Liver (tissue), 9 donors: ENCODE data around the gene PAIP2B. TPM values are rescaled to one million over a fixed set of nuclear protein-coding genes. Genes with fewer than 3 reads are reported as not detected.
"Not testable (repeated sequence)": the region's sequence is repeated elsewhere in the genome, so short reads cannot be mapped to it uniquely, and the experiment has no call there.

Source experiments
- DNase-seq: peaks from one replicate; pipeline ENCODE4 v3.0.0-alpha.2; 2017; ENCODE audit warnings: low spot score
- H3K27ac ChIP-seq, 2 donors: one replicate each; pipeline ENCODE4 v1.7.0; 2013; ENCODE audit warnings: inconsistent platforms in 2 of 2, low read length in 2 of 2, control low read depth in 1 of 2, low read depth in 1 of 2, mild to moderate bottlenecking in 1 of 2
- H3K27me3 ChIP-seq, 4 donors: one replicate each; pipeline versions ENCODE4 v1.6.1 to v1.7.0; 2013; ENCODE audit warnings: low read length in 3 of 4, inconsistent platforms in 1 of 4, mild to moderate bottlenecking in 1 of 4, moderate library complexity in 1 of 4; ENCODE audit not compliant: control insufficient read depth in 4 of 4, insufficient read depth in 4 of 4
- H3K36me3 ChIP-seq, 4 donors: one replicate each; pipeline versions ENCODE4 v1.6.1 to v1.7.0; 2013; ENCODE audit warnings: low read length in 3 of 4, mild to moderate bottlenecking in 3 of 4, low read depth in 1 of 4, moderate library complexity in 1 of 4; ENCODE audit not compliant: control insufficient read depth in 4 of 4, insufficient read depth in 3 of 4
- H3K4me1 ChIP-seq, 4 donors: one replicate each; pipeline versions ENCODE4 v1.6.1 to v1.7.0; 2013; ENCODE audit warnings: low read length in 3 of 4, mild to moderate bottlenecking in 3 of 4, moderate library complexity in 1 of 4; ENCODE audit not compliant: control insufficient read depth in 4 of 4, insufficient read depth in 4 of 4
- H3K4me3 ChIP-seq, 3 donors: one replicate each; pipeline versions ENCODE4 v1.6.1 to v1.7.0; 2013; ENCODE audit warnings: low read length in 3 of 3, control low read depth in 1 of 3, low read depth in 1 of 3, mild to moderate bottlenecking in 1 of 3
- H3K9ac ChIP-seq, 2 donors: one replicate each; pipeline ENCODE4 v1.7.0; 2013; ENCODE audit warnings: low read length in 2 of 2, mild to moderate bottlenecking in 2 of 2, moderate library complexity in 2 of 2, control low read depth in 1 of 2, low read depth in 1 of 2
- H3K9me3 ChIP-seq, 4 donors: one replicate each; pipeline versions ENCODE4 v1.6.1 to v1.7.0; 2013; ENCODE audit warnings: low read length in 3 of 4; ENCODE audit not compliant: control insufficient read depth in 4 of 4
- ATF3 ChIP-seq: IDR thresholded peaks from 2 replicates; pipeline ENCODE4 v1.6.1; 2016; ENCODE audit warnings: antibody characterized with exemption
- CTCF ChIP-seq: fragments of 150-350 bp; IDR thresholded peaks from 2 replicates; pipeline ENCODE4 v1.5.1; 2017; ENCODE audit warnings: improper control_type of control experiment, low read depth, low read length; ENCODE audit not compliant: missing input control
- EGR1 ChIP-seq, 2 donors: IDR thresholded peaks; 2 replicates each; pipeline ENCODE4 v1.6.1; 2016 to 2018; ENCODE audit warnings: antibody characterized with exemption in 2 of 2, low read depth in 2 of 2
- FOXA1 ChIP-seq: IDR thresholded peaks from 2 replicates; pipeline ENCODE4 v1.6.1; 2016; ENCODE audit warnings: antibody characterized with exemption
- FOXA2 ChIP-seq: IDR thresholded peaks from 2 replicates; pipeline ENCODE4 v1.6.1; 2016; ENCODE audit warnings: antibody characterized with exemption
- GABPA ChIP-seq, 2 donors: IDR thresholded peaks in 1 of 2; conservative IDR thresholded peaks in 1 of 2; 2 replicates each; pipeline ENCODE4 v1.6.1; 2016; ENCODE audit warnings: antibody characterized with exemption in 2 of 2, mild to moderate bottlenecking in 1 of 2, moderate library complexity in 1 of 2
- HNF4A ChIP-seq, 2 donors: conservative IDR thresholded peaks; 2 replicates each; pipeline ENCODE4 v1.6.1; 2016; ENCODE audit warnings: antibody characterized with exemption in 2 of 2, mild to moderate bottlenecking in 2 of 2
- HNF4G ChIP-seq: IDR thresholded peaks from 2 replicates; pipeline ENCODE4 v1.6.1; 2016; ENCODE audit warnings: antibody characterized with exemption
- JUND ChIP-seq, 2 donors: IDR thresholded peaks; 2 replicates each; pipeline ENCODE4 v1.6.1; 2016; ENCODE audit warnings: antibody characterized with exemption in 2 of 2
- MAX ChIP-seq: IDR thresholded peaks from 2 replicates; pipeline ENCODE4 v1.6.1; 2016; ENCODE audit warnings: antibody characterized with exemption
- NR2F2 ChIP-seq: IDR thresholded peaks from 2 replicates; pipeline ENCODE4 v1.6.1; 2016; ENCODE audit warnings: antibody characterized with exemption
- RAD21 ChIP-seq, 2 donors: IDR thresholded peaks; 2 replicates each; pipeline ENCODE4 v1.6.1; 2016; ENCODE audit warnings: antibody characterized with exemption in 2 of 2, mild to moderate bottlenecking in 2 of 2
- REST ChIP-seq: IDR thresholded peaks from 2 replicates; pipeline ENCODE4 v1.6.1; 2016; ENCODE audit warnings: antibody characterized with exemption, mild to moderate bottlenecking
- RXRA ChIP-seq, 2 donors: IDR thresholded peaks; 2 replicates each; pipeline ENCODE4 v1.6.1; 2017 to 2018; ENCODE audit warnings: antibody characterized with exemption in 2 of 2, mild to moderate bottlenecking in 1 of 2
- SP1 ChIP-seq: IDR thresholded peaks from 2 replicates; pipeline ENCODE4 v1.6.1; 2018; ENCODE audit warnings: antibody characterized with exemption, mild to moderate bottlenecking
- TAF1 ChIP-seq: conservative IDR thresholded peaks from 2 replicates; pipeline ENCODE4 v1.6.1; 2016; ENCODE audit warnings: antibody characterized with exemption, mild to moderate bottlenecking
- YY1 ChIP-seq: IDR thresholded peaks from 2 replicates; pipeline ENCODE4 v1.6.1; 2016; ENCODE audit warnings: antibody characterized with exemption, mild to moderate bottlenecking
- ZBTB33 ChIP-seq: IDR thresholded peaks from 2 replicates; pipeline ENCODE4 v1.6.1; 2016; ENCODE audit warnings: antibody characterized with exemption
- WGBS: extraction: QIAGEN DNeasy Blood & Tissue Kit; methylation state at CpG from one replicate; pipeline ENCODE4 v1.1.7; 2013; 5-methylcytosine and 5-hydroxymethylcytosine counted together
- polyA plus RNA-seq, 2 donors: library from polyadenylated mRNA; stranded (reverse) in 1 of 2; unstranded in 1 of 2; fragments of 200-250 nt in 1 of 2; fragments of >200 nt in 1 of 2; fragmentation: Nextera tagmentation in 1 of 2; extraction: Ambion mirVana in 1 of 2; gene quantifications; one replicate each; pipeline versions ENCODE4 v1.2.1 to v1.2.3, GENCODE V29; 2013 to 2015
- total RNA-seq, 2 donors: library from RNA; depleted of rRNA; stranded (reverse); fragments of >200 nt; gene quantifications; one replicate each; pipeline ENCODE4 v1.2.3, GENCODE V29; 2014
- donor health status: healthy.
- donor health status: healthy.
- donor health status: healthy.
- donor health status: healthy.
- donor health status: healthy.

Gene PAIP2B
- total and polyA plus RNA-seq, 4 donors: 4.8 to 28.6 (median 10.6) TPM

- TF ChIP-seq TAF1 (no peak), ATF3 (no peak), EGR1 (IDR thresholded peaks at IDR 0.05; ENCODE audit: low read depth in 2 of 2) (no peak), MAX (no peak), JUND (IDR thresholded peaks at IDR 0.05) (no peak), CTCF (no peak), FOXA1 (no peak), RAD21 (IDR thresholded peaks at IDR 0.05) (no peak), RXRA (IDR thresholded peaks at IDR 0.05) (no peak), HNF4A (conservative IDR thresholded peaks at IDR 0.05) (no peak), YY1 (no peak), REST (no peak), HNF4G (no peak), SP1 (no peak), FOXA2 (no peak), ZBTB33 (no peak), NR2F2 (no peak), GABPA (IDR thresholded peaks at IDR 0.05 in 1 of 2, conservative IDR thresholded peaks at IDR 0.05 in 1 of 2) (no peak)
- Histone ChIP-seq H3K9ac (no peak overlapping the region), H3K9me3 (no peaks in the 10 kb centered on the region), H3K4me1 (no peaks in the 10 kb centered on the region), H3K36me3 (no peaks in the 10 kb centered on the region), H3K4me3 (no peak overlapping the region), H3K27me3 (no peaks in the 10 kb centered on the region), H3K27ac (no peak overlapping the region)
- DNase-seq: no peak
- 75% methylated on average over 7 of the region's 7 CpGs for WGBS
Observed at GRCh38 chr2:71235930-71236587, 9.2 kb upstream of the PAIP2B start.

- not testable (repeated sequence) for H3K36me3 ChIP-seq, H3K9ac ChIP-seq, H3K4me1 ChIP-seq, H3K9me3 ChIP-seq, H3K27me3 ChIP-seq, H3K27ac ChIP-seq, DNase-seq, H3K4me3 ChIP-seq
- WGBS: 87% methylated on average over 7 of the region's 7 CpGs
Observed at GRCh38 chr2:71233072-71233471, 6.2 kb upstream of the PAIP2B start.
